Measurements from ENCODE around the gene UVSSA. TPM values are rescaled to one million over a fixed set of nuclear protein-coding genes. Genes with fewer than 3 reads are reported as not detected.
"Not testable (repeated sequence)": the region's sequence is repeated elsewhere in the genome, so short reads cannot be mapped to it uniquely, and the experiment has no call there.

Gene UVSSA
- total RNA-seq, 1 donor from 2014 or later = 15.1 TPM

- no peak for DNase-seq (ENCODE audit: extremely low read depth, low read depth, low spot score)
These were observed 31.0 kb upstream of the UVSSA start for GRCh38 chr4:1315836-1316536.

DNA sequence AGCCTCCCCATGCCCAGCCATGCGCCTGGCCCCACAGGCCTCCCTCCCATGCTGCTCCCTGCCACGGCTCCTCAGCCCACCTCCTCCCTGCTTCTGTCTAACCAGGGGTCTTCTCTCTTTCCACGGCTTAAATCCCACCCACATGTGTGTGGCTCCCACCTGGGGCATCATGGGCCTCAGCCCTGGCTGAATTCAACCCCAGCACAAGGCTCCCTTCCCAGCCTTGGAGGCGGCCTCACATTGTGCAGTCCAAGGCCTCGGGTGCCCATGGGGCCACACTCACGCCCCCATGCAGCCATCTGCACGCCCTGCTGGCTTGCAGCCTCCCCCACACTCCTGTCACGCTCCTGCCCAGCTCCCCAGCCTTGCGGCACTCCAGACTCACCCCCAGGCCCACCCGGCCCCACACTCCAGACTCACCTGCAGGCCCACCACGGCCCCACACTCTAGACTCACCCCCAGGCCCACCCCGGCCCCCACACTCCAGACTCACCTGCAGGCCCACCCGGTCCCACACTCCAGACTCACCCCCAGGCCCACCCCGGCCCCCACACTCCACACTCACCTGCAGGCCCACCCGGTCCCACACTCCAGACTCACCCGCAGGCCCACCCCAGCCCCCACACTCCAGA is 30.4 kb upstream of the UVSSA start:
- no peak for DNase-seq (ENCODE audit: extremely low read depth, low read depth, low spot score)

DNA sequence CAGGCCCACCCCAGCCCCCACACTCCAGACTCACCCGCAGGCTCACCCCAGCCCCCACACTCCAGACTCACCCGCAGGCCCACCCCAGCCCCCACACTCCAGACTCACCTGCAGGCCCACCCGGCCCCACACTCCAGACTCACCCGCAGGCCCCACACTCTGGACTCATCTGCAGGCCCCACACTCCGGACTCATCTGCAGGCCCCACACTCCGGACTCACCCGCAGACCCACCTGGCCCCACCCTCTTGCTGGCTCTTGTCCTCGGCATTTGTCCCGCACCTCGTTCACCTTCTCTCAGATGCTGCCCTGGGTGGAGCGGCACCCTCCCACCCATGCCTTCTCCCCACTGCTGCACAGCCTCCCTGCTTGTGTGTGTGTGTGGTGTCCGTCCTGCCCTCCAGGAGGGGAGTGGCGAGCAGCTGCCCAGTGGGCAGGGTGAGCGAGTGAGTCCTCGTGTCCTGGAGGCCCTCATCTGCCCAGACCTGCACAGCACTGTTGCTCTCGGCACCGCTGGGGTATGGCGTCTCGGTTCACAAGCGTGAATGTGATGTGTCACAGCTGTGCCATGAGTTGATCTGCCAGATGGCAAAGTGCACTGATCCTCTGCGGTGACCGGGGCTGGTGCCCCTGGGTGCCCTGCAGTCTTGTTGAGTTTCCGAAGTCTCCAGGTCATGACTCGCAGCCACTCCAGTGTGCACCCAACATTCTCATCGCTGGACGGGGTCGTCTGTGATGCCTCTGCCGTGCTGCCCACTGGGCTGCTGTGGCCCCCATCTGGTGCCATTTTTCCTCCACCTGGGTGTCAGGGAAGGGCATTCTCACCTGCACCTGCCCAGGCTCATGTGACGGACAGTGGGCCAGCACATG is 29.6 kb upstream of the UVSSA start:
- DNase-seq (ENCODE audit: extremely low read depth, low read depth, low spot score) = no peak

DNA sequence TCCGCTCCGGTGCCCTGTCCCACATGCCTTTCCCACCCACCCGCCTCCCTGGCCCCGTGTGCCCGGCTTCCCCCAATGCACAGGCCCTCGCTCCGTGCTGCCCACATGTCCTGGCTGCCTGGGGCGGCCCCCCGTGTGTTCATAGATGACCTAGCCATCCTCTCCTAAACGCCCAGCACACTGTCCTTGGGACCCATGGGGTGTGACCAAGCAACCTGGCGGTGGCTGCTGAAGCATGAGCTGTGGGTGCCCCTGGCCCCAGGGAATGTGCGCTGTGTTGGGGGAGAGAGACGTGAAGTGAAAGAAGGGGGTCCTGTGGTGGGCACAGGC is 29.0 kb upstream of the UVSSA start:
- no peak for DNase-seq (ENCODE audit: extremely low read depth, low read depth, low spot score)

DNA sequence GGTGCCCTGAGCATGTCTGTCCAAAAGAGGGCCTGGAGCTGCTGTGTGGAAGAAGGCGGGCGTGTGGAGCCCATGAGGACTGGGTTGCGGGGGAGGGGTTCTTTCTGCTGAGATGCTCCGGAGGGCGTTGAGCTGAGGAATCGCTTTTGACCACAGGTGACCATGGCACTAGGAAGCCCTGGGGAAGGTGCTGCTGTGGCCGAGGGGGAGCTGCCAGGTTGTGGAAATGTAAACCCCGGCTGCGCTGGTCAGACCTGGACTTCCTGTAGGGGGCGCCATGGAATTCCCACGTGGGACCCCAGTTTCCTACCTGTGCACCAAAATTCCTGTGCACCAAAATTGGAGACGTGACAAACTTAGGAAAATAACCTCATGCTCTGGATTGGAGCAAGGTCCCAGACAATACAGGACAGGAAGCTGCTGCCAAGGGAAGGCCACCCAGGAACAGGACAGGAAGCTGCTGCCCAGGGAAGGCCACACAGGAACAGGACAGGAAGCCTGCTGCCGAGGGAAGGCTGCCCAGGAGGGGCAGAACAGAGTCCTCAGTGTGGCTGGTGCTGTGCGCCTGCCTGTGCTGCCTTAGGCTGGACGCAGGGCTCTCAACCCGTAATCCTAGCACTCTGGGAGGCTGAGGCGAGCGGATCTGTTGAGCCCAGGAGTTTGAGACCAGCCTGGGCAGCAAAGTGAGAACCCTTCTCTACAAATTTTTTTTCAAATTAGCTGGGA is 28.4 kb upstream of the UVSSA start:
- no peak for DNase-seq (ENCODE audit: extremely low read depth, low read depth, low spot score)

- DNase-seq (ENCODE audit: extremely low read depth, low read depth, low spot score) = no peak
These were observed 25.5 kb upstream of the UVSSA start for GRCh38 chr4:1321486-1321885.

DNA sequence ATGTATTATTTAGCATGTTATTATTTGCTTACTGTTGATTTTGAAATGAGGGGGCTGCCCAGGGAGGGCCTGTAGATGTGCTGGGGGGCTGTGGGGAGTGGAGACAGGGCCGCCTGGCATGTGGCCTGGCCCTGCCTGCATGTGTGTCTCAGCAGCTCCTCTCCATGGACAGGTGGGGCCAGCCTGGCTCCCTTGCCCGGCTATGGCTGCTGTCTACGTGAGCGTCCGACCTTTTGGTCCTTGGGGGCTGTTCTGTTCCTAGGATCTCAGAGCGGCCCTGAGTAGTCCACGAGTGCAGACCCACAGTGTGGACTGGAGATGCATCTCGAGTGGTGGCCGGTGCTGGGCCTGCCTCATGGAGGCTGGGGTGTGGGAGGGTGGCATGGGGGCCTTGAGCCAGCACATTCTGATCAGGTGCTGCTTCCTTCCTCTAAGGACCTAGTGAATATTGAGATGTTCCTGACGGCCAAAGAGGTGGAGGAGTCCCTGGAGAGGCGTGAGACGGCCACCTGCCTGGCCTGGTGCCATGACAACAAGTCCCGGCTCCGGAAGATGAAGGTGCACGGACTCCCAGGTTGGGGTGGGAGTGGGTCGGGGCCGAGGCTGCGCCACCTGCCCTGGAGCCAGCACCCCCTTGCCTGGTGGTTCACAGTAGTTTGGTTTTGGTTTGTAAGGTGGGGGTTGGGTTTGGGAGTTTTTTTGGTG is 24.9 kb upstream of the UVSSA start:
- no peak for DNase-seq (ENCODE audit: extremely low read depth, low read depth, low spot score)

DNA sequence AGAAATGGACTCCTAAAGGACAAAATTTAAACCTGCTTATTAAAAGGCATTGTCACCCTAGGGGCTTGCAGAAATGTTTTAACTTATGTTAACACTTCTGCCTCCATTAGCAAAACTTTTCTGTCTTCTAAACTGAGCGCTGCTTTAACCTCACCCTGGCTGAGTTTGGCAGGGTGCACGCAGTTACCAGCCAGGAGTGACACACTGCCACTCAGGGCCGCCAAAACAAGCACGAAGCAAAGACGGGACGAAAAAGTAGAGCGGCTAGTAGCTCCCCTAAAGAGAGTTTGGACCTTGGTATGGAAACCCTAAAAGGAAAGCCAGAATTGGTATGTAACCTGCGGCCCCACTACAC is 23.8 kb upstream of the UVSSA start:
- no peak for DNase-seq (ENCODE audit: extremely low read depth, low read depth, low spot score)

DNA sequence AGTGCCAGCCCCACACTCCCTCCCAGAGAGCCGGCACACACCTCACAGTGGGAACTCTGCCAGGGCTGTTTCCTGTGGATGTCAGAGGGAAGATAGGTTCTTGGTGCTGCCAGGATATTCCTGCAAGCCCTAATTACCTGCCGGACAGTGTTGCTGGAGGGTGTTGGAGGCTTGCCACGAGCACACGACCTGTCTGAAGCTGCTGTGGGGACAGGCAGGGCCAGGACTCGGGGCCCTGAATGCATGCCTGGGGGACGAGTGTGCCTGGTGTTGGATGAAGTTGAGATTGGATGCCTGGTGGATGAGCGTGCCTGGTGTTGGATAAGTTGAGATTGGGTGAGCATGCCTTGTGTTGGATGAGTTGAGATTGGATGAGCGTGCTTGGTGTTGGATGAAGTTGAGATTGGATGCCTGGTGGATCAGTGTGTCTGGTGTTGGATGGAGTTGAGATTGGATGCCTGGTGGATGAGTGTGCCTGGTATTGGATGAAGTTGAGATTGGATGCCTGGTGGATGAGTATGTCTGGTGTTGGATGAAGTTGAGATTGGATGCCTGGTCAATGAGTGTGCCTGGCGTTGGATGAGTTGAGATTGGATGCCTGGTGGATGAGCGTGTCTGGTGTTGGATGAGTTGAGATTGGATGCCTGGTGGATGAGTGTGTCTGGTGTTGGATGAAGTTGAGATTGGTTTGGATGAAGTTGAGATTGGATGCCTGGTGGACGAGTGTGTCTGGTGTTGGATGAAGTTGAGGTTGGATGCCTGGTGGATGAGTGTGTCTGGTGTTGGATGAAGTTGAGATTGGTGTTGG is 23.2 kb upstream of the UVSSA start:
- no peak for DNase-seq (ENCODE audit: extremely low read depth, low read depth, low spot score)

DNA sequence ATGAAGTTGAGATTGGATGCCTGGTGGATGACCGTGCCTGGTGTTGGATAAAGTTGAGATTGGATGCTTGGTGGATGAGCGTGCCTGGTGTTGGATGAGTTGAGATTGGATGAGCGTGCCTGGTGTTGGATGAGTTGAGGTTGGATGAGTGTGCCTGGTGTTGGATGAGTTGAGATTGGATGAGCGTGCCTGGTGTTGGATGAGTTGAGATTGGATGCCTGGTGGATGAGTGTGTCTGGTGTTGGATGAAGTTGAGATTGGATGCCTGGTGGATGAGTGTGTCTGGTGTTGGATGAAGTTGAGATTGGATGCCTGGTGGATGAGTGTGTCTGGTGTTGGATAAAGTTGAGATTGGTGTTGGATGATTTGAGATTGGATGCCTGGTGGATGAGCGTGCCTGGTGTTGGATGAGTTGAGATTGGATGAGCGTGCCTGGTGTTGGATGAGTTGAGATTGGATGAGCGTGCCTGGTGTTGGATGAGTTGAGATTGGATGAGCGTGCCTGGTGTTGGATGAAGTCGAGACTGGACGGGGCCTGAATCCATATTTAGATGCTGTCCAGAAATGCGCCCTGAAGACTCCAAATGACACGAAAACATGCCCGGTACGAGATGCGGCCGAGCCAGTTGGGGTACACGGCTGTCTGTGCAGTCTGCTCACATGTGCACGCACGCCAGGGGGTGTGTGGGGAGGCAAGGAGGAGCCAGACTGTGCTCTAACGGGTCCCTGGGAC is 22.4 kb upstream of the UVSSA start:
- not testable (repeated sequence) for DNase-seq (ENCODE audit: extremely low read depth, low read depth, low spot score)

DNA sequence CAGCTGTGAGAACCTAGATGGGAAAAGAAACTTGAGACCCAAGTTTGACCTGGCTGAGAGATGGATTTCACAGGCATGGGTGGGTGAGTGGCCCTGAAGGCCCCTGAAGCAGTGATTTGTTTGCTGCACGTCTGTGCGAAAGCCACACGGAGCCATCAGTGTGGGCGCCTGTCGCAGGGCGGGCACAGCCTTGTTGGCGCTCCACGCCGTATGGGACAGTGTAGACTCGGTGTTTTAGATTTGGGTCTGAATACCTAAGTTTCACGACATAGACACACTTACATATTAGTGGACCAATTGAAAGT is 21.9 kb upstream of the UVSSA start:
- no peak for DNase-seq (ENCODE audit: extremely low read depth, low read depth, low spot score)

- no peak for DNase-seq (ENCODE audit: extremely low read depth, low read depth, low spot score)
These were observed 21.1 kb upstream of the UVSSA start for GRCh38 chr4:1325681-1326635.

- DNase-seq (ENCODE audit: extremely low read depth, low read depth, low spot score) = no peak
These were observed 20.1 kb upstream of the UVSSA start for GRCh38 chr4:1326751-1327525.

DNA sequence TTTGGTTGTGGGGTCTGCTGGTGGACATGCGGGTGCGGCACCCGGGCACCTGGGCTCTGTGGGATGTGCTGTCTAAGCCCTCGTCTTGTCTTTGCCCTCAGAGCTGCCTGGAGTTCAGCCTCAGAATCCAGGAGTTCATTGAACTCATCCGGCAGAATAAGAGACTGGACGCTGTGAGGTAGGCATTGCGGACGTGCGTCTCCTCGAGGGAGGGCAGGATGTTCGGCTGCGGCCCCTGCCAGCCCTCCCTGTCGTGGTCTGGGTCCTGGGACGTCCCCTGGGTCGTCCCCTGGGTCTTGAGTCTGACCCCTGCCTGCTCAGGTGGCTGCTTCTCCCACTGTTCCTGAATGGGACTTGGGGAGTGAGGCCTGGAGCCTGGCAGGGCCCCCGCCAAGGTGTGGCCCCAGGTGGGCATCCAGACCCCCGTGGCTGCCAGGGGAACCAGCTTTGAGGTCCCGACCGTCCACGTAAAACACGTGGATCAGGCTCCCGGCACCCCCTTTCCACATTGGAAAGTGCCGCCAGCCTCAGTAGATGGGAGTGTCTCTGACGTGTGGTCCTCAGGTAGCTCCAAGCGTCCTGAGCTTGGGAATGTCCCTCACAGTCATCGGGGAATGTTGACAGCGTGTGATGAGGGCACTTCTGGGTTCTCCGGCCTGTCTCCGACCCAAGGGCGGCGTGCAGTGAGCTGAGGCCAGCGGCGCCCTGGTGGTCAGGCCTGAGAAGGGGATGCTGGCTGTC is 19.3 kb upstream of the UVSSA start:
- DNase-seq (ENCODE audit: extremely low read depth, low read depth, low spot score) = no peak

DNA sequence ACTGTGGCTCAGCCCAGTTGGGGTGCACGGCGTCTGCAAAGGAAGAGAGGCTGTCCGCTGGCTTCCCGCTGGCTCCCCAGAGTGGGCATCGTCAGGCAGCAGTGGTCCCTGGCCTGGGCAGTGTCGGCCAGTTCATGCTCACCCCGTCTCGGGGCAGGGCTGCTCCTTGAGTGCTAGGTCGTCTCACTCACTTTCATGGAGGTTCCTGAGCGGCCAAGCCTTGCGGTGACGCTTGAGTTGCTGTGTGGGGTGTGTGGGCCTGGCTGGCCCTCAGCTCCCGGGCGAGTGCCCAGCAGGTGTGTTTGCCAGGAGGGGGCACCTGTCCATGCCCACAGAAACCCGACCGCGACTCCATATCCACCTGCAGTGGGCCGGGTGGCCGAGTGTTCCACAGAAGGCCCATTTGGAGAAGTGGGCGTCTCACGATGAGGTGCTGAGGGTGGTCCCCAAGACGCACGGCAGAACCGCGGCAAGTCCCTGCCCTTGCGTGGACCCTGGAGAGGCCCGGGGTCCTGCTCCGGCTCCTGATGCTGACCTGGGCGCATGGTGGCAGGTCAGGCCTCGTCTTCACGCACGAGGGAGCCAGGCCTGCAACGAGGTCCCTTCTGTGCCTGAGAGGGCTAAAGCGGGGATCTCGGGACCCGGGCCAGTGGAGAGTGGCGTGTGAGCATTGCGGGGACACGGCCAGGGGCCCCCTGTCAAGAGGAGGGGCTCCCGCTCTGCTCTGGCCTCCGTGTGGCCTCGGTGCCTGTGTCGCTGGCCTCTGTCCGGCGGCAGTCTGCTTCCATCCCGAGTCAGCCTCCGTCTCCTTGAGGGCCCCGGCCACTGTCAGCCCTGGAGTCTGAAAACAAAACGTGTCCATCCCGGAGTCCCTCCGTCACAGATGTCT is 18.5 kb upstream of the UVSSA start:
- no peak for DNase-seq (ENCODE audit: extremely low read depth, low read depth, low spot score)

Data from glomerular endothelial cell (primary cell).